Stimulated activated naive B cell treated with anti-CD40 and anti-IgM and Interleukin-4, amounts not matched to agents 10 μg/mL and 1 μg/mL and 100 μg/mL, for 72 hours (primary cell): ENCODE results near the gene TSEN2.
"Not testable (repeated sequence)": the region's sequence is repeated elsewhere in the genome, so short reads cannot be mapped to it uniquely, and the experiment has no call there.

Experiments
- ATAC-seq, 2 donors: fragments of 150-1000 bp; cut with Tn5 transposase; replicated peaks; 2 replicates each; pipeline ENCODE4 v1.10.0; 2021; ENCODE audit warnings: moderate library complexity in 1 of 2
- DNase-seq: peaks from one replicate; pipeline ENCODE4 v3.0.0; 2021
- H3K27ac Mint-ChIP-seq: one replicate; pipeline ENCODE4 v1.8.0; 2022; ENCODE audit warnings: mild to moderate bottlenecking, mixed read lengths
- H3K27me3 Mint-ChIP-seq, 2 donors: one replicate each; pipeline ENCODE4 v1.8.0; 2022; ENCODE audit warnings: mixed read lengths in 2 of 2
- H3K36me3 Mint-ChIP-seq, 2 donors: one replicate each; pipeline ENCODE4 v1.8.0; 2022; ENCODE audit warnings: mixed read lengths in 2 of 2, mild to moderate bottlenecking in 1 of 2
- H3K4me1 Mint-ChIP-seq, 2 donors: one replicate each; pipeline ENCODE4 v1.8.0; 2022; ENCODE audit warnings: mixed read lengths in 2 of 2, mild to moderate bottlenecking in 1 of 2
- H3K4me3 Mint-ChIP-seq, 2 donors: one replicate each; pipeline ENCODE4 v1.8.0; 2022; ENCODE audit warnings: mild to moderate bottlenecking in 2 of 2, mixed read lengths in 2 of 2, moderate library complexity in 1 of 2
- H3K9me3 Mint-ChIP-seq, 2 donors: one replicate each; pipeline ENCODE4 v1.8.0; 2022; ENCODE audit warnings: mixed read lengths in 2 of 2, mild to moderate bottlenecking in 1 of 2

The TSEN2 gene

GRCh38 chr3:12513694-12514446 is 29.6 kb downstream of the TSEN2 start:
- Mint-ChIP-seq H3K36me3 (peaks cover 22 to 44% of the 10 kb centered on the region in 2 donors), H3K27ac (no peak overlapping the region), H3K9me3 (no peaks in the 10 kb centered on the region), H3K27me3 (no peaks in the 10 kb centered on the region), H3K4me1 (no peaks in the 10 kb centered on the region), H3K4me3 (no peak overlapping the region)
- DNase-seq = no peak
- ATAC-seq = no peak

GRCh38 chr3:12515631-12516030 is 31.4 kb downstream of the TSEN2 start:
- DNase-seq (no peak), ATAC-seq (no peak)
- no peaks in the 10 kb centered on the region for H3K4me1 Mint-ChIP-seq
- H3K4me3 Mint-ChIP-seq = no peak overlapping the region
- H3K27me3 Mint-ChIP-seq = no peaks in the 10 kb centered on the region
- peaks cover 26 to 50% of the 10 kb centered on the region in 2 donors for H3K36me3 Mint-ChIP-seq
- no peaks in the 10 kb centered on the region for H3K9me3 Mint-ChIP-seq
- H3K27ac Mint-ChIP-seq = no peak overlapping the region

- ATAC-seq = no peak
- no peak overlapping the region for H3K27ac Mint-ChIP-seq
- H3K36me3 Mint-ChIP-seq = peaks cover 33 to 53% of the 10 kb centered on the region in 2 donors
- no peaks in the 10 kb centered on the region for H3K27me3 Mint-ChIP-seq
- no peak for DNase-seq
- no peak overlapping the region for H3K4me3 Mint-ChIP-seq
- no peaks in the 10 kb centered on the region for H3K4me1 Mint-ChIP-seq
- peaks cover 0 to 3% of the 10 kb centered on the region in 2 donors for H3K9me3 Mint-ChIP-seq
These were observed 32.6 kb downstream of the TSEN2 start for GRCh38 chr3:12516873-12517272.

- Mint-ChIP-seq H3K4me3 (no peak overlapping the region), H3K36me3 (peaks cover 27 to 49% of the 10 kb centered on the region in 2 donors), H3K9me3 (peaks cover 0 to 3% of the 10 kb centered on the region in 2 donors), H3K27me3 (no peaks in the 10 kb centered on the region), H3K4me1 (no peaks in the 10 kb centered on the region), H3K27ac (no peak overlapping the region)
- no peak for ATAC-seq
- DNase-seq = no peak
These were observed 34.2 kb downstream of the TSEN2 start for GRCh38 chr3:12518261-12519028.

- Mint-ChIP-seq H3K27me3 (no peaks in the 10 kb centered on the region), H3K9me3 (peaks cover 0 to 3% of the 10 kb centered on the region in 2 donors), H3K4me3 (no peak overlapping the region), H3K36me3 (peaks cover 28 to 50% of the 10 kb centered on the region in 2 donors), H3K4me1 (peaks cover 0 to 2% of the 10 kb centered on the region in 2 donors), H3K27ac (no peak overlapping the region)
- ATAC-seq = no peak
- DNase-seq = no peak
These were observed 36.7 kb downstream of the TSEN2 start for GRCh38 chr3:12521010-12521409.

GRCh38 chr3:12522721-12523120 is 38.4 kb downstream of the TSEN2 start:
- no peak for DNase-seq
- H3K27me3 Mint-ChIP-seq = no peaks in the 10 kb centered on the region
- peaks cover 0 to 2% of the 10 kb centered on the region in 2 donors for H3K4me1 Mint-ChIP-seq
- no peak overlapping the region for H3K4me3 Mint-ChIP-seq
- no peak for ATAC-seq
- peaks cover 36 to 55% of the 10 kb centered on the region in 2 donors for H3K36me3 Mint-ChIP-seq
- peaks cover 0 to 3% of the 10 kb centered on the region in 2 donors for H3K9me3 Mint-ChIP-seq
- no peak overlapping the region for H3K27ac Mint-ChIP-seq

- Mint-ChIP-seq H3K9me3 (no peaks in the 10 kb centered on the region), H3K4me1 (peaks cover 0 to 2% of the 10 kb centered on the region in 2 donors), H3K27ac (no peak overlapping the region), H3K27me3 (no peaks in the 10 kb centered on the region), H3K36me3 (peaks cover 39 to 56% of the 10 kb centered on the region in 2 donors), H3K4me3 (no peak overlapping the region)
- DNase-seq = no peak
- ATAC-seq = no peak
These were observed 43.5 kb downstream of the TSEN2 start for GRCh38 chr3:12527757-12528143.

GRCh38 chr3:12532182-12532581 is 47.9 kb downstream of the TSEN2 start:
- Mint-ChIP-seq H3K9me3 (no peaks in the 10 kb centered on the region), H3K4me3 (no peak overlapping the region), H3K27ac (no peak overlapping the region), H3K36me3 (peaks cover 32 to 48% of the 10 kb centered on the region in 2 donors), H3K4me1 (no peaks in the 10 kb centered on the region), H3K27me3 (no peaks in the 10 kb centered on the region)
- ATAC-seq = no peak
- DNase-seq = no peak

GRCh38 chr3:12536423-12536822 is 52.1 kb downstream of the TSEN2 start:
- ATAC-seq (no peak), DNase-seq (no peak)
- H3K4me3 Mint-ChIP-seq = no peak overlapping the region
- no peaks in the 10 kb centered on the region for H3K27me3 Mint-ChIP-seq
- no peaks in the 10 kb centered on the region for H3K9me3 Mint-ChIP-seq
- peaks cover 21 to 40% of the 10 kb centered on the region in 2 donors for H3K36me3 Mint-ChIP-seq
- H3K4me1 Mint-ChIP-seq = no peaks in the 10 kb centered on the region
- H3K27ac Mint-ChIP-seq = no peak overlapping the region

- H3K36me3 Mint-ChIP-seq = peaks cover 5 to 20% of the 10 kb centered on the region in 2 donors
- no peak for ATAC-seq
- H3K27ac Mint-ChIP-seq = no peak overlapping the region
- H3K27me3 Mint-ChIP-seq = no peaks in the 10 kb centered on the region
- H3K9me3 Mint-ChIP-seq = no peaks in the 10 kb centered on the region
- no peak overlapping the region for H3K4me3 Mint-ChIP-seq
- no peak for DNase-seq
- no peaks in the 10 kb centered on the region for H3K4me1 Mint-ChIP-seq
These were observed 57.3 kb downstream of the TSEN2 start for GRCh38 chr3:12541625-12542024.

GRCh38 chr3:12543497-12543896 is 59.2 kb downstream of the TSEN2 start:
- H3K27me3 Mint-ChIP-seq, H3K4me1 Mint-ChIP-seq, H3K9me3 Mint-ChIP-seq, H3K4me3 Mint-ChIP-seq, ATAC-seq, DNase-seq, H3K27ac Mint-ChIP-seq: not testable (repeated sequence)
- peaks cover 5 to 20% of the 10 kb centered on the region in 2 donors for H3K36me3 Mint-ChIP-seq

- no peak overlapping the region for H3K4me3 Mint-ChIP-seq
- H3K27me3 Mint-ChIP-seq = peaks cover 0 to under 1% of the 10 kb centered on the region in 2 donors
- peaks cover 5 to 11% of the 10 kb centered on the region in 2 donors for H3K36me3 Mint-ChIP-seq
- DNase-seq (no peak), ATAC-seq (no peak)
- H3K9me3 Mint-ChIP-seq = no peaks in the 10 kb centered on the region
- H3K4me1 Mint-ChIP-seq = no peaks in the 10 kb centered on the region
- no peak overlapping the region for H3K27ac Mint-ChIP-seq
These were observed 60.6 kb downstream of the TSEN2 start for GRCh38 chr3:12544652-12545472.

- H3K4me1 Mint-ChIP-seq = no peaks in the 10 kb centered on the region
- no peak within 1 kb of the TSS for H3K27ac Mint-ChIP-seq
- DNase-seq = no peak
- ATAC-seq = no peak
- H3K36me3 Mint-ChIP-seq = peaks cover 2 to 8% of the 10 kb centered on the region in 2 donors
- no peak within 1 kb of the TSS for H3K4me3 Mint-ChIP-seq
- H3K9me3 Mint-ChIP-seq = no peaks in the 10 kb centered on the region
- H3K27me3 Mint-ChIP-seq = peaks cover 4 to 6% of the 10 kb centered on the region in 2 donors
These were observed 61.2 kb downstream of the TSEN2 start, which contains the start of gene MKRN2OS for GRCh38 chr3:12545473-12545791. MKRN2OS (minus strand) TSS chr3:12545499; CDS start chr3:12545464, 35 bp downstream.
